Smooth muscle cell (in vitro differentiated cells): Measurements from ENCODE around the gene TMEM220. TPM values are rescaled to one million over a fixed set of nuclear protein-coding genes. Genes with fewer than 3 reads are reported as not detected.

Experiments
- DNase-seq: peaks from one replicate; lab custom pipeline; 2025; ENCODE audit not compliant: unreplicated experiment; lab: John Stamatoyannopoulos, UW
- H2AFZ ChIP-seq: fragments of 200-600 bp; sonication (generic); 2 replicates; pipeline ENCODE4 v1.6.0; 2016; ENCODE audit warnings: antibody characterized with exemption, low read depth, mild to moderate bottlenecking
- H3F3A ChIP-seq: fragments of 200-600 bp; sonication (generic); 2 replicates; pipeline ENCODE4 v1.6.0; 2017; ENCODE audit warnings: antibody characterized with exemption, low read depth
- H3K27ac ChIP-seq: fragments of 200-600 bp; sonication (generic); 2 replicates; pipeline ENCODE4 v1.5.1; 2016; ENCODE audit warnings: low read depth, mild to moderate bottlenecking
- H3K27me3 ChIP-seq: fragments of 200-600 bp; sonication (generic); 2 replicates; pipeline ENCODE4 v1.6.1; 2016; ENCODE audit warnings: low read depth, mild to moderate bottlenecking
- H3K36me3 ChIP-seq: fragments of 200-600 bp; sonication (generic); 2 replicates; pipeline ENCODE4 v1.5.1; 2016; ENCODE audit warnings: low read depth
- H3K4me1 ChIP-seq: fragments of 200-600 bp; sonication (generic); 2 replicates; pipeline ENCODE4 v1.5.1; 2016; ENCODE audit warnings: low read depth
- H3K4me2 ChIP-seq: fragments of 200-600 bp; sonication (generic); 2 replicates; pipeline ENCODE4 v1.6.0; 2016; ENCODE audit warnings: mild to moderate bottlenecking
- H3K4me3 ChIP-seq: fragments of 200-600 bp; sonication (generic); 2 replicates; pipeline ENCODE4 v1.5.1; 2016; ENCODE audit warnings: mild to moderate bottlenecking
- H3K79me2 ChIP-seq: fragments of 200-600 bp; sonication (generic); 2 replicates; pipeline ENCODE4 v1.6.0; 2016; ENCODE audit warnings: low read depth, mild to moderate bottlenecking
- H3K9ac ChIP-seq: fragments of 200-600 bp; sonication (generic); 2 replicates; pipeline ENCODE4 v1.6.0; 2016; ENCODE audit warnings: low read depth
- H3K9me3 ChIP-seq: fragments of 200-600 bp; sonication (generic); replicated peaks from 2 replicates; pipeline ENCODE4 v1.5.1; 2016; ENCODE audit warnings: low read depth
- H4K20me1 ChIP-seq: fragments of 200-600 bp; sonication (generic); 2 replicates; pipeline ENCODE4 v1.6.0; 2016; ENCODE audit warnings: low read depth
- WGBS: methylation state at CpG from one replicate; pipeline ENCODE4 v1.1.7; 2016; ENCODE audit warnings: low lambda C conversion rate; 5-methylcytosine and 5-hydroxymethylcytosine counted together
- polyA plus RNA-seq: library from polyadenylated mRNA; unstranded; fragments of >200 nt; fragmentation: Nextera tagmentation; extraction: Ambion mirVana; gene quantifications from 2 replicates; pipeline ENCODE4 v1.2.1, GENCODE V29; 2016
- total RNA-seq: library from RNA; depleted of rRNA; stranded (reverse); fragments of >200 nt; gene quantifications from 2 replicates; pipeline ENCODE4 v1.2.3, GENCODE V29; 2014
- TF ChIP-seq, protein P1 (sequence below): fragments of 200-600 bp; sonication (generic); IDR thresholded peaks from 2 replicates; pipeline ENCODE4 v1.5.1; 2017; ENCODE audit warnings: borderline replicate concordance, mild to moderate bottlenecking, antibody characterized with exemption; ENCODE audit not compliant: insufficient read depth, poor library complexity, severe bottlenecking

The TMEM220 gene
- total and polyA plus RNA-seq, 2 experiments from 2014 or later = 3.5 to 5.5 TPM

DNA sequence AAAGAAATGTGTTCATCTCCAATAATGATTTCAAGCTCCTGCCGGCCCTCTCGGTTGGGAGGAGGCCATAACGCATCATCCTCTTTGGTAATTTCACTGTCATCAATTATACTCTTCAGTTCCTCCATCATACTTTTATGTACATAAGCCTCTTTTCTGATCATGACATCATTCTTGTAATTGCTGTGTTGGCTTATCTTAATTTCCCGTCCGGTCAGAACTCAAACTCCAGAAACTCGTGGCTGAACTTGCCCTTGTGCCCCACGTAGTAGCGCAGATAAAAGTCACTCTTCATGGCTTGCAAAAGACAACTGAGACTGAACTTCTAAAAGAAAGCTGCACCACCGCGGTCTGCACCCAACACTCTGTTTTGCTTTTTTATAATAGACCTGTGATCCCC, 13.6 kb downstream of the TMEM220 start:
- Histone ChIP-seq H3K36me3 (peaks cover 7% of the 10 kb centered on the region), H3K4me2 (no peak overlapping the region), H4K20me1 (no peaks in the 10 kb centered on the region), H2AFZ (no peak overlapping the region), H3K4me3 (no peak overlapping the region), H3K9me3 (no peaks in the 10 kb centered on the region), H3K79me2 (no peaks in the 10 kb centered on the region), H3K27ac (no peak overlapping the region), H3K27me3 (no peaks in the 10 kb centered on the region), H3F3A (no peaks in the 10 kb centered on the region), H3K4me1 (no peaks in the 10 kb centered on the region), H3K9ac (no peak overlapping the region)
- 88% methylated on average over 10 of the region's 10 CpGs for WGBS
- TF ChIP-seq, protein P1, sequence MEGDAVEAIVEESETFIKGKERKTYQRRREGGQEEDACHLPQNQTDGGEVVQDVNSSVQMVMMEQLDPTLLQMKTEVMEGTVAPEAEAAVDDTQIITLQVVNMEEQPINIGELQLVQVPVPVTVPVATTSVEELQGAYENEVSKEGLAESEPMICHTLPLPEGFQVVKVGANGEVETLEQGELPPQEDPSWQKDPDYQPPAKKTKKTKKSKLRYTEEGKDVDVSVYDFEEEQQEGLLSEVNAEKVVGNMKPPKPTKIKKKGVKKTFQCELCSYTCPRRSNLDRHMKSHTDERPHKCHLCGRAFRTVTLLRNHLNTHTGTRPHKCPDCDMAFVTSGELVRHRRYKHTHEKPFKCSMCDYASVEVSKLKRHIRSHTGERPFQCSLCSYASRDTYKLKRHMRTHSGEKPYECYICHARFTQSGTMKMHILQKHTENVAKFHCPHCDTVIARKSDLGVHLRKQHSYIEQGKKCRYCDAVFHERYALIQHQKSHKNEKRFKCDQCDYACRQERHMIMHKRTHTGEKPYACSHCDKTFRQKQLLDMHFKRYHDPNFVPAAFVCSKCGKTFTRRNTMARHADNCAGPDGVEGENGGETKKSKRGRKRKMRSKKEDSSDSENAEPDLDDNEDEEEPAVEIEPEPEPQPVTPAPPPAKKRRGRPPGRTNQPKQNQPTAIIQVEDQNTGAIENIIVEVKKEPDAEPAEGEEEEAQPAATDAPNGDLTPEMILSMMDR = no peak
- DNase-seq = no peak

DNA sequence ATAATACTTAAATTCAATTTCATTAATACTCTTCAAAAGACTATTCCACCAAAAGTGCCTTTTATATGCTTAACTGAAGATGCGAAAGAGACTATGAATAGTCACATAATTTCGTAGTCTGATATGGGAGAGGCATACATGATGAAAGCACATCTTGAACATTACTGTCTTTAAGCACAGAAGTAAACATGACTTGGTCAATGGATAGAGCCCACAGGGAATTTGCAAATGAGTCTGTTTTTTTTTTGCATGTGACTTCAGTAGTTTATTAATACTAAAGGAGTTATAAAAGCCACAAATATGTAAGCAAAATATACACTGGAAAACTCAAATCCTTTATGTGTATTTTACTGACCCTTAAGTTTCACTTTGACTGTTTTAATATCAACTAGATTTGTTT, 16.5 kb downstream of the TMEM220 start:
- Histone ChIP-seq H3K79me2 (no peaks in the 10 kb centered on the region), H2AFZ (no peak overlapping the region), H3K27ac (no peak overlapping the region), H3K9me3 (no peaks in the 10 kb centered on the region), H3K4me1 (no peaks in the 10 kb centered on the region), H3K27me3 (no peaks in the 10 kb centered on the region), H3K36me3 (peaks cover 12% of the 10 kb centered on the region), H3F3A (no peaks in the 10 kb centered on the region), H3K4me2 (no peak overlapping the region), H3K9ac (no peak overlapping the region), H3K4me3 (no peak overlapping the region), H4K20me1 (no peaks in the 10 kb centered on the region)
- WGBS = 69% methylated on average over 2 of the region's 2 CpGs
- TF ChIP-seq, protein P1 = no peak
- no peak for DNase-seq

DNA sequence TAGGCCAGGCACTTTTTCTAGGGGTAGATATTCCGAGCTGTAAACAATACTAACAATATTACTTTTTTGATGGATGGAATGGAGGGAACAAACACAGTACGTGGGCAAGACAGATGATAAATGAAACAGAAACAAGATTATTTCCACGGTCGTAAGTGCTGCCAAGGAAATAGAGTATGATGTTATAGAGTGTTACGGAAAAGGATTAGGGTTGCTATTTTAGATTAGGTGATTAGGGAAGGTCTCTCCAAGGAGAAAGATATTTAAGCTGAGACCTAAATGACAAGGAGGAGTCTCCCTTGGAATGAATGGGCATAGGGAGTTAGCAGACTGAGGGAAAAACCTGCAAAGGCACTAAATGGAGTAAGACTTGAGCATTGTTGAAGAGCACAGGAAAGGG, 24.1 kb downstream of the TMEM220 start:
- H3K27me3 ChIP-seq = no peaks in the 10 kb centered on the region
- WGBS = 93% methylated on average over 5 of the region's 5 CpGs
- no peak for DNase-seq
- TF ChIP-seq, protein P1 = no peak
- H2AFZ ChIP-seq = no peak overlapping the region
- H4K20me1 ChIP-seq = no peaks in the 10 kb centered on the region
- peaks cover 19% of the 10 kb centered on the region for H3K36me3 ChIP-seq
- no peak overlapping the region for H3K27ac ChIP-seq
- H3K4me3 ChIP-seq = no peak overlapping the region
- H3K9me3 ChIP-seq = no peaks in the 10 kb centered on the region
- H3K4me1 ChIP-seq = no peaks in the 10 kb centered on the region
- H3F3A ChIP-seq = no peaks in the 10 kb centered on the region
- H3K9ac ChIP-seq = no peak overlapping the region
- H3K4me2 ChIP-seq = no peak overlapping the region
- peaks cover 9% of the 10 kb centered on the region for H3K79me2 ChIP-seq

DNA sequence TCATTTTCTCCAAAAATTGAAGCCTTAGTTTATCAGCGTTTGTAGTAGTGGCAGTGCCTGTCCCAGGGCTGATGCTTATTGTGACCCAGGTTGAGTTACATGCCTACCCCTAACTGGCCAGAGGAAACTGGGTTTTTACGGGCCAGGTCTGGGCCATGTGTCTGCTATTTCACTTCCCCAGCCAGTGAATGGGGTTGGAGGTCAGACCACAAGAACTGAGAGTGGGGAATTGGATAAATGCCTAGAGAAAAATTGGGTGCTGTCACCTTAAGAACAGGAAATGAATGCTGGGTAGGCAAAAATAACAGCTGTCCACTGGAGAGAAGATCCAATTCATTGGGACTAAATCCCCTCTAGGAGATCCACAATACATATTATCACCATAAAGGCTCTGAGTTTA, 27.2 kb downstream of the TMEM220 start:
- H3K4me1 ChIP-seq = peaks cover 6% of the 10 kb centered on the region
- H3K4me2 ChIP-seq = no peak overlapping the region
- 81% methylated on average over 2 of the region's 2 CpGs for WGBS
- no peak for DNase-seq
- H3F3A ChIP-seq = peaks cover 10% of the 10 kb centered on the region
- no peak overlapping the region for H3K9ac ChIP-seq
- H4K20me1 ChIP-seq = no peaks in the 10 kb centered on the region
- peaks cover 33% of the 10 kb centered on the region for H3K79me2 ChIP-seq
- peaks cover 12% of the 10 kb centered on the region for H3K36me3 ChIP-seq
- H3K27me3 ChIP-seq = no peaks in the 10 kb centered on the region
- no peaks in the 10 kb centered on the region for H3K9me3 ChIP-seq
- no peak overlapping the region for H3K27ac ChIP-seq
- H3K4me3 ChIP-seq = no peak overlapping the region
- TF ChIP-seq, protein P1 = no peak
- no peak overlapping the region for H2AFZ ChIP-seq
